ENCODE results near the gene CRISPLD2.

GRCh38 chr16:84874553-84874952 lies 54.8 kb downstream of the CRISPLD2 start:
- no peak for TF ChIP-seq CTCF (IDR thresholded peaks at IDR 0.05)
- TF ChIP-seq POLR2A (IDR thresholded peaks at IDR 0.05) = no peak

Data from body of pancreas (tissue), 4 donors.